ENCODE results near the gene IQCE.
"Not testable (repeated sequence)": the region's sequence is repeated elsewhere in the genome, so short reads cannot be mapped to it uniquely, and the experiment has no call there.

The IQCE gene

DNA sequence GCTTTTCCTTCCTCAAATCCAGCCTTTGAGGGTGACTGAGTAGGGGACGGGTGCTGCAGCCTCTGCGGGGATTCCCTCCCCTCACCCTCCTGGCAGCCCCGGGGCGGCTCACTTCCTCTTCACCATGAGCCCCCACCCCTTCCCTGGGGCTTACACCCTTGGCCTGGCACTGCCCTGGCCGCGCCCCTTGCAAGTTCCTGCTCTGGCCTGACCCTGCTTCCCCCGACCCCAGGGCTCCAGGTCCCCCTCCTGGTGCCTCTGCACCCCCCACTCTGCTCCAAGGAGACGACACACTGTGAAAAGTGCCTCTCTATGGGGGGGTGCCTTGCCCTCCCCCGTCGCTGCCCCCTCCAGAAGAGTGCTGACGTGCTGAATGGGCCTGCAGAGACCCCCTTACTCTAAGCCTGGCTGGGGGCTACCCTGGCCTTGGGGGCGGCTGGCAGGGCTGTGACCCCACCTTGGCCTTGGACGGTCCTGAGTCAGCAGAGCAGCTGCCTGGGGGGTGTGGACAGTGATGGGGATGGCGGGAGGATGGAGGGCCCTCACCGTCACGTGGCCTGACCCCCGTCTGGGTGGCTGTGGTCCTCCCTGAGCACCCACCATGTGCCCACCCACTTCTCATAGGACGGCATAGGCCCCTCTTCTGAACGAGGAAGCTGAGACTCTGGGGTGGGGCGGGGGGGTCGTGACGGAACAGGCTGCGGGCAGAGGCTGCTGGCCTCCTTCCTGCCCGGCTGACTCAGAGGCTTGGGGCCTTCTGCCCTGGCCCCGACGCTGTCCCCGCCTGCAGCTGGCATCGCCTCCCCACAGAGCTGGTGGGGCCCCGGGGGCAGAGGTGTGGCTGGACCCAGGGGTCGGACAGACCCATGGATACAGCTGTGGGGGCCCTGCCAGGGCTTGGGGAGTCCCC is 29.4 kb upstream of the IQCE start:
- H3K9me3 ChIP-seq (ENCODE audit: control insufficient read depth, insufficient read depth, low read length) = no peaks in the 10 kb centered on the region
- H3K27me3 ChIP-seq (ENCODE audit: control insufficient read depth, insufficient read depth, low read length) = no peaks in the 10 kb centered on the region
- no peak overlapping the region for H3K4me3 ChIP-seq (ENCODE audit: low read depth, low read length)
- H3K4me1 ChIP-seq (ENCODE audit: control insufficient read depth, insufficient read depth, low read length) = peaks cover under 1% of the 10 kb centered on the region
- H3K36me3 ChIP-seq (ENCODE audit: control insufficient read depth, insufficient read depth, low read length) = peaks cover 34% of the 10 kb centered on the region
- no peak overlapping the region for H3K9ac ChIP-seq (ENCODE audit: low read depth, low read length)

DNA sequence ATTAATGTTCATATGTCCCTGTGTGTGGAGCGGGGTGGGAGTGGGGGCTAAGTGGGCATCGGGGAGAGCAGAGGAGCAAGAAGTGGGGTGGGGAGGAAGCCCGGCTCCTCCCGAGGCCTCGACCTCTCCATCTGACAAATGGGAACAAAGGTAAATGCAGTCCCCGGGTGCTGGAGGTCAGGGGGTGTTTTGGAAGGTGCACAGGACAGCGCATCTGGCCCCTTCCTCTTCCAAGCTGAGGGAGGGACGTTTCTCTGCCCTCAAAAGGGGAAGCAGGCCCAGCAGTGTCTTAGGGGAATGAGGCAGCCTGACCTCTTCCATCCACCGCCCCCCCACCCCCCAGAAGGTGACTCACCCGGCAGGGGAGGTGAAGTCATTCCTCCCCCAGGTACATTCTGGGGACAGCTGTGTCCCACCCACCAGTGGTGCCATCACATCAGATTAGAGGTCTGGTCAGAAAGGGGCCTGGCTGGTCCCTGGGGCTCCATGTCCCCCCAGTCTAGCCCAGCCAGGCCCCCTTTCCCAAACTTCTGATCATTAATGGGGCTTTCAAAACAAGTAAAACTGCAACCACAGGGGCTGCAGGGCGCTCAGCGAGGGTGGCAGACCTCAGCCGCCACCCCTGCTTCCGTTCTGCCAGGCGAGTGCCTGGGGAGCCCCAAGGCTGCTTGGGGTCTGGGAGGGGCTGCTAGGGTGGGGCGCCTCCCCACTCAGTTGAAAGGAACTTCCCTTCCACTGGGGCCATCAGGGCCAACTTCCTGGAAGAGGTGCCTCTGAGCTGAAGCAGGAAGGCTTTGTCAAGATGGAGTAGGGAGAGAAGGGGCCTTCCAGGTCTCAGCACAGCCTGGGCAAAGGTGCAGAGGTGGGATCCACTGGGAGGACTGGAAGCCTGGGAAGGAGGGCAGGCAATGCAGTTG is 28.4 kb upstream of the IQCE start:
- Histone ChIP-seq H3K27me3 (ENCODE audit: control insufficient read depth, insufficient read depth, low read length) (no peaks in the 10 kb centered on the region), H3K4me3 (ENCODE audit: low read depth, low read length) (no peak overlapping the region), H3K9ac (ENCODE audit: low read depth, low read length) (no peak overlapping the region), H3K36me3 (ENCODE audit: control insufficient read depth, insufficient read depth, low read length) (peaks cover 31% of the 10 kb centered on the region), H3K9me3 (ENCODE audit: control insufficient read depth, insufficient read depth, low read length) (no peaks in the 10 kb centered on the region), H3K4me1 (ENCODE audit: control insufficient read depth, insufficient read depth, low read length) (no peaks in the 10 kb centered on the region)

DNA sequence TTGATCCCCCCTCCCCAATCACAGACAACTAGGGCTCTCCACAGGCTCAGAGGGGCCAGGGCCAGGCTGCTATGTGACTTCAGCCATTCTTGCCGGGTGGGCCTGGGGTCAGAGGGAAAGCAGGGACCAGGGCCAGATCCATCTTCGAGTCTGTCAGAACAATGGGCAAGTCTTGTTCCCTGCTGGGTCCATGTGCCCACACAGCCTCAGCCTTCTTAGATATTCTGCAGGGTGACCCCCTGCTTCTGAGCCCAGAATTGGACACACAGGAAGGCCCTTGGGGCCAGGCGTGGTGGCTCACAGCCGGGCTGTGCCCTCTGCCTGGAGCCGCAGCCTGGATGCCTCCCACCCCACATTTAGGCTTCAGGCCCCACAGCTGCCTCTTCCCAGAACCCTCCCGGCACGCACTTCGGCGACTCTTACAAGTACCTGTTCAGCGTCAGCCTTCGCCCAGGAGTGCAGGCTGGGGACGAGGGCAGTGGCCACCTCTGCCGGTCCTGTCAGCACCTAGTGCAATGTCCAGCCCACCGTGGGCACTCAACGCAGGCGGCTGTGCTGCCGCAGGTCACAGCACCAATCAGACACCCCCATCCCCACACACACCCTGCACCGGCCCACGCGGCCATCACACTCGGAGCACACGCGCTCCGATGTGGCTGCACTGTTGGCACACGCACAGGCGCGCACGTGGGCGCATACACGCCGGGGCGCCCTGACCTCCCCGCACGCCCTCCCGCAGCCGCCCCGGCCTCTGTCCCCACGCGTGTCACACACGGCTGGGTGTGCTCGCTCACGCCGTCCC is 27.6 kb upstream of the IQCE start:
- H3K36me3 ChIP-seq (ENCODE audit: control insufficient read depth, insufficient read depth, low read length) = peaks cover 23% of the 10 kb centered on the region
- H3K9me3 ChIP-seq (ENCODE audit: control insufficient read depth, insufficient read depth, low read length); H3K4me1 ChIP-seq (ENCODE audit: control insufficient read depth, insufficient read depth, low read length); H3K4me3 ChIP-seq (ENCODE audit: low read depth, low read length); H3K9ac ChIP-seq (ENCODE audit: low read depth, low read length); H3K27me3 ChIP-seq (ENCODE audit: control insufficient read depth, insufficient read depth, low read length): not testable (repeated sequence)

DNA sequence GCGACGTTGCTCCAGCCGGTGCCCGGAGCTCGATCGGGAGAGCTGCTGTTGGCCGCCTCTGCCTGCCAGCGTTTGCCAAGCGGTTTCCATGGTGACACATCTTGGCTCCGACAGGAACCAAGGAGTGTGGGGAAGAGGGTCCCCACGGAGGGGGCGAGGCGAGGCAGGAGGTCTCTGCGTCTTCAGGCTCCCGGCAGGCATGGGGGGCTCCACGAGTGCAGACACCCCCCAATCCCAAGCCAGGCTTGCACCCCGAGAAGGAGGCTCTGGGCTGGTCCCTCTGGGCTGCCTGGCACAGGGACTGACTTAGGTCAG is 27.0 kb upstream of the IQCE start:
- not testable (repeated sequence) for H3K27me3 ChIP-seq (ENCODE audit: control insufficient read depth, insufficient read depth, low read length); H3K9ac ChIP-seq (ENCODE audit: low read depth, low read length); H3K9me3 ChIP-seq (ENCODE audit: control insufficient read depth, insufficient read depth, low read length); H3K4me1 ChIP-seq (ENCODE audit: control insufficient read depth, insufficient read depth, low read length); H3K4me3 ChIP-seq (ENCODE audit: low read depth, low read length)
- H3K36me3 ChIP-seq (ENCODE audit: control insufficient read depth, insufficient read depth, low read length) = peaks cover 17% of the 10 kb centered on the region

DNA sequence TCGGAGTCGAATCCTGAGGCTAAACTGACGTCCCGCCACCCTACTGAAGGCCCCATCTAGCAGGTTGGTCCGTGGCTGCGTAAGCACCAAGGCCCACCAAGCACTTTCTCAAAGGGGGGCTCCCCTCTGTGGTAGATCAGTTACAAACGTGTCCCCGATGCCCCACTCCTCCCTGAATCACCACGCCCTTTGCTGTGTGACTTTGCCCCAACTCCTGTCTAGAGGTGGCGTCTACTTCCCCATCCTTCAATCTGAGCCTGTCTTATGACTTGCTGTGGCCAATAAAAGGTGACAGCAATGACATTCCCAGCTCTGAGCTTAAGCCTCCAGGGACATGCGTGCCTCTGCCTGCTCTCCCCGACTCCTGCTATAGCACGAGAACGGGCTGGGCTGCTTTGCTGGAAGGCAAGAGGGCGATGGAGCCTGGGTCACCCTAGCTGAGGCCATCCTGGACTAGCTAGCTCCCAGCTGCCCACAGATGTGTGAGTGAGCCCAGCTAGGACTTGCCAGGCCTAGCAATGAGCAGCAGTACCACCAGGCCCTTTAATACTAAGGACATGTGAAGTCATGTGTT is 26.5 kb upstream of the IQCE start:
- H3K27me3 ChIP-seq (ENCODE audit: control insufficient read depth, insufficient read depth, low read length); H3K9ac ChIP-seq (ENCODE audit: low read depth, low read length); H3K4me3 ChIP-seq (ENCODE audit: low read depth, low read length); H3K9me3 ChIP-seq (ENCODE audit: control insufficient read depth, insufficient read depth, low read length); H3K4me1 ChIP-seq (ENCODE audit: control insufficient read depth, insufficient read depth, low read length): not testable (repeated sequence)
- H3K36me3 ChIP-seq (ENCODE audit: control insufficient read depth, insufficient read depth, low read length) = peaks cover 12% of the 10 kb centered on the region

DNA sequence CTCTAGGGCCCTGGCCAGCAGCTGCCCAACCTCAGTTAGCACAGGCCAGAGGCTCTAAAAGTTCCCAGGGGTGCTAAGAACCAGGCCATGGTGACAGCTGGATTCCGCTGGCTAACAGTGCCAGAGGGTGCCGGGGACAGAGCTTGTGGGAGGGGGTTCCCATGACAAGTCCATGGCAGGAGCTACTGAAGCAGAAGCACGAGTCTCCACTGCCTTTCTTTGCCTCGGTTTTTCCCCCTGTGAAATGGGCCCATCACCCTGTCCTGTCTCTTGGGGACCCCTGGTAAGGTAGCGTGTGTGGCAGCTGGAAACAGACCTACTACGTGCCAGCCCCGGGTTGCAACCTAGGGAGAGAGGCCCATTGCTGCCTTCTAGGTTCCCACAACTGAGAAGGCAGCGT is 26.0 kb upstream of the IQCE start:
- H3K4me1 ChIP-seq (ENCODE audit: control insufficient read depth, insufficient read depth, low read length); H3K4me3 ChIP-seq (ENCODE audit: low read depth, low read length); H3K36me3 ChIP-seq (ENCODE audit: control insufficient read depth, insufficient read depth, low read length); H3K9ac ChIP-seq (ENCODE audit: low read depth, low read length); H3K9me3 ChIP-seq (ENCODE audit: control insufficient read depth, insufficient read depth, low read length); H3K27me3 ChIP-seq (ENCODE audit: control insufficient read depth, insufficient read depth, low read length): not testable (repeated sequence)

DNA sequence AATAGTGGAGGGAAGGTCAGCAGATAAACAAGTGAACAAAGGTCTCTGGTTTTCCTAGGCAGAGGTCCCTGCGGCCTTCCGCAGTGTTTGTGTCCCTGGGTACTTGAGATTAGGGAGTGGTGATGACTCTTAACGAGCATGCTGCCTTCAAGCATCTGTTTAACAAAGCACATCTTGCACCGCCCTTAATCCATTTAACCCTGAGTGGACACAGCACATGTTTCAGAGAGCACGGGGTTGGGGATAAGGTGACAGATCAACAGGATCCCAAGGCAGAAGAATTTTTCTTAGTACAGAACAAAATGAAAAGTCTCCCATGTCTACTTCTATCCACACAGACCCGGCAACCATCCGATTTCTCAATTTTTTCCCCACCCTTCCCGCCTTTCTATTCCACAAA is 25.2 kb upstream of the IQCE start:
- not testable (repeated sequence) for H3K27me3 ChIP-seq (ENCODE audit: control insufficient read depth, insufficient read depth, low read length); H3K4me1 ChIP-seq (ENCODE audit: control insufficient read depth, insufficient read depth, low read length); H3K4me3 ChIP-seq (ENCODE audit: low read depth, low read length); H3K9ac ChIP-seq (ENCODE audit: low read depth, low read length); H3K9me3 ChIP-seq (ENCODE audit: control insufficient read depth, insufficient read depth, low read length)
- peaks cover 11% of the 10 kb centered on the region for H3K36me3 ChIP-seq (ENCODE audit: control insufficient read depth, insufficient read depth, low read length)

DNA sequence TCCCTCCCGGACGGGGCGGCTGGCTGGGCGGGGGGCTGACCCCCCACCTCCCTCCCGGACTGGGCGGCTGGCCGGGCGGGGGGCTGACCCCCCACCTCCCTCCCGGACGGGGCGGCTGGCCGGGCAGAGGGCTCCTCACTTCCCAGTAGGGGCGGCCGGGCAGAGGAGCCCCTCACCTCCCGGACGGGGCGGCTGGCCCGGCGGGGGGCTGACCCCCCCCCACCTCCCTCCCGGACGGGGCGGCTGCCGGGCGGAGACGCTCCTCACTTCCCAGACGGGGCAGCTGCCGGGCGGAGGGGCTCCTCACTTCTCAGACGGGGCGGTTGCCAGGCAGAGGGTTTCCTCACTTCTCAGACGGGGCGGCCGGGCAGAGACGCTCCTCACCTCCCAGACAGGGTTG is 24.6 kb upstream of the IQCE start:
- H3K9me3 ChIP-seq (ENCODE audit: control insufficient read depth, insufficient read depth, low read length); H3K4me3 ChIP-seq (ENCODE audit: low read depth, low read length); H3K4me1 ChIP-seq (ENCODE audit: control insufficient read depth, insufficient read depth, low read length); H3K27me3 ChIP-seq (ENCODE audit: control insufficient read depth, insufficient read depth, low read length); H3K9ac ChIP-seq (ENCODE audit: low read depth, low read length): not testable (repeated sequence)
- H3K36me3 ChIP-seq (ENCODE audit: control insufficient read depth, insufficient read depth, low read length) = peaks cover 13% of the 10 kb centered on the region

DNA sequence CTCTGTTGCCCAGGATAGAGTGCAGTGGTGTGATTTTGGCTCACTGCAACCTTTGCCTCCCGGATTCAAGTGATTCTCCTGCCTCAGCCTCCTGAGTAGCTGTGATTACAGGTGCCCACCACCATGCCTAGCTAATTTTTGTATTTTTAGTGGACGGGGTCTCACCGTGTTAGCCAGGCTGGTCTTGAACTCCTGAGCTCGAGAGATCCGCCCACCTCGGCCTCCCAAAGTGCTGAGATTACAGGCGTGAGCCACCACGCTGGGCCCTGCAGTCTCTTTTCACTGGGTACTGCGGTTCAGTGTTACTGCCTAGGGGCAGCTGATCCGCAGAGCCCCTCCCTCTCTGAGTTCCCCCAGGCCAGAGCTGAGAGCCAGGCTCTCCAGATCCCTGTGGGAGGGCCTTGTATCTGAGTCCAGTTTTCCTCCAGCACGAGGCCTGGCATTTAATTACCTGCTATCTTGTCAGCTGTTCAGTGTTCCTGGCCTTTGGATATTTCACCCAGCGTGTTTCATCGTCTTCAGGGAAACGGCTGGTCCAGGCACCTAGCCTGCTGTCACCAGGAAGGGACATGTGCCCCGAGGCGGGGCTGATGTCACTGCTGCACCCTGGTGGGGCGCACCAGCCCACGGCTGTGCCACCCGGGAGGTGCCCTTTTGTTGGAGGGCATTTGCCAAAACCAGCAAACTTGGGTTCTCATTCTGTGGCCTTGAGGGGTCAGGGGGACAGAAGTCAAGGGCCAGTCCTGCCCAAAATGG is 22.7 kb upstream of the IQCE start:
- not testable (repeated sequence) for H3K9me3 ChIP-seq (ENCODE audit: control insufficient read depth, insufficient read depth, low read length); H3K4me1 ChIP-seq (ENCODE audit: control insufficient read depth, insufficient read depth, low read length); H3K27me3 ChIP-seq (ENCODE audit: control insufficient read depth, insufficient read depth, low read length); H3K4me3 ChIP-seq (ENCODE audit: low read depth, low read length); H3K9ac ChIP-seq (ENCODE audit: low read depth, low read length)
- peaks cover 27% of the 10 kb centered on the region for H3K36me3 ChIP-seq (ENCODE audit: control insufficient read depth, insufficient read depth, low read length)

DNA sequence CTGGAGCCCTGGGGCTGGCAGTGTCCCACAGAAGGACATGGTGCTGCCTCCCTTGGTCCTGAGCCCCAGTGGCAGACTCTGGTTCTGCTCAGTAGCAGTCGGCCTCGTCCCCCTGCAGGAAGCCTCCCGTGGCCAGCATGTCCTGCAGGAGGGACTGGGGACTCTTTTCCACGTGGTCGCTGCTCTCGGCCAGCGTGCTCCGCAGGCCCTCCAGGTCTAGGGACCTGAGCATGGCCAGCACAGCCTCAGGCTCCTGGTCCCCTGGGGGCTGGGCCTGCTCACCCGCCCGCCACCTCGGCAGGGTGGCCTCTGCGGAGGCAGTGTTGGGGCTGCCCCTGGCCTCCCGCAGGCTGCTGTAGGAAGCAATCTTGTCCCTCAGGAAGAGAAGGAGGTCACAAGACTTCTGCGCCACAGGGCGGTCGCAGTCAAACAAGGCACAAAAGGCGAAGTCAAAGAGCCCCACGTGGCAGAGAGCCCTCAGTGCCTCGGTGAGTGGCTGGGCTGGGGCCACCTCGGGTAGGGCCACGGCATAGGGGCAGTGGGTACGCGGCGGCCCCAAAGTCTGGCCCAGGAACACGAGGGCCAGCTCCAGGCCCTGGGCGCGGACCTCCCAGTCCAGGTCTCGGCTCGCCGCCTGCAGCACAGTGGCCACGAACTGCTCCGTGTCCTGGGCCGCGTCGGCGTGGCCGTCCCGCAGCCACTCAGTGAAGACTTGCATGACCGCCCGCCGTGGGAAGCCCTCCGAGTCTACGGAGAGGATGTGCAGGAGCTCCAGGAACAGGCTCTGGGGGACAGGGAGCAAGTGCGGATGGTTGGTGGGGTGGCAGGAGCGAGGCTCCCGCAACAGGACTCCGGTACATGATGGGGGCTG is 20.6 kb upstream of the IQCE start:
- no peak overlapping the region for H3K4me3 ChIP-seq (ENCODE audit: low read depth, low read length)
- no peaks in the 10 kb centered on the region for H3K9me3 ChIP-seq (ENCODE audit: control insufficient read depth, insufficient read depth, low read length)
- no peaks in the 10 kb centered on the region for H3K27me3 ChIP-seq (ENCODE audit: control insufficient read depth, insufficient read depth, low read length)
- H3K36me3 ChIP-seq (ENCODE audit: control insufficient read depth, insufficient read depth, low read length) = peaks cover 42% of the 10 kb centered on the region
- H3K4me1 ChIP-seq (ENCODE audit: control insufficient read depth, insufficient read depth, low read length) = no peaks in the 10 kb centered on the region
- H3K9ac ChIP-seq (ENCODE audit: low read depth, low read length) = no peak overlapping the region

All from iPS-15b (cell line).